D721Med (cell line): ENCODE data around the gene CGB1.
A peak's percentile ranks its signal among the peaks of the same experiment; 100 is the strongest.
"Not testable (repeated sequence)": the region's sequence is repeated elsewhere in the genome, so short reads cannot be mapped to it uniquely, and the experiment has no call there.

Source experiments
- DNase-seq: peaks from one replicate; pipeline ENCODE4 v3.0.0; 2011; ENCODE audit warnings: low spot score; ENCODE audit not compliant: insufficient read length
- FAIRE-seq: peaks from 2 replicates; lab custom pipeline; 2011; peaks lifted over from hg19 to GRCh38; lab: Jason Lieb, UNC
- TF ChIP-seq, protein P1 (sequence below): IDR thresholded peaks from 2 replicates; pipeline ENCODE4 v1.5.1; 2012; ENCODE audit warnings: mild to moderate bottlenecking, control low read depth; ENCODE audit not compliant: insufficient read depth; ENCODE audit errors: missing control alignments

CGB1 gene

DNA sequence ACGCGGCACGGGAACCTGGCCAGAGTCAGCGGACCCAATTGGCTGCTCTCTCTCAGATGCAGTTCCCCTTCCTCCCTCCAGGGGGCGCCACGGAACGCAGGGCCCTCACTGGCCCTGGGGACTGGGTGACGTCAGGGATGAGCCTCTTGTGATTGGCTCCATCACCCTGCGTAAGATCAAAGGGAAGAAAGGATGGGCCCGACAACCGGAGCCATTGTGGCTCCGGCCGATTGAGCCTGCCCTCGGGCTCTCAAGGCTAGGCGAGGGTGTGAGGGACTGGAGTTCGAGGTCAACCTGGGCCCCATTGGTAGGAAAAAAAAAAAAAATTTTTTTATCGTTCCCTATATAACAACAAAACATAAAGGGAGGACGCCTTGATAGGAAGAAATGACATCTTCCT, at the start of gene CGB1:
CGB1 (minus strand) TSS at position 81 of the 400 bp plus-strand sequence. CDS start 184 bp downstream, outside the sequence.
- FAIRE-seq, DNase-seq: not testable (repeated sequence)
- TF ChIP-seq, protein P1, sequence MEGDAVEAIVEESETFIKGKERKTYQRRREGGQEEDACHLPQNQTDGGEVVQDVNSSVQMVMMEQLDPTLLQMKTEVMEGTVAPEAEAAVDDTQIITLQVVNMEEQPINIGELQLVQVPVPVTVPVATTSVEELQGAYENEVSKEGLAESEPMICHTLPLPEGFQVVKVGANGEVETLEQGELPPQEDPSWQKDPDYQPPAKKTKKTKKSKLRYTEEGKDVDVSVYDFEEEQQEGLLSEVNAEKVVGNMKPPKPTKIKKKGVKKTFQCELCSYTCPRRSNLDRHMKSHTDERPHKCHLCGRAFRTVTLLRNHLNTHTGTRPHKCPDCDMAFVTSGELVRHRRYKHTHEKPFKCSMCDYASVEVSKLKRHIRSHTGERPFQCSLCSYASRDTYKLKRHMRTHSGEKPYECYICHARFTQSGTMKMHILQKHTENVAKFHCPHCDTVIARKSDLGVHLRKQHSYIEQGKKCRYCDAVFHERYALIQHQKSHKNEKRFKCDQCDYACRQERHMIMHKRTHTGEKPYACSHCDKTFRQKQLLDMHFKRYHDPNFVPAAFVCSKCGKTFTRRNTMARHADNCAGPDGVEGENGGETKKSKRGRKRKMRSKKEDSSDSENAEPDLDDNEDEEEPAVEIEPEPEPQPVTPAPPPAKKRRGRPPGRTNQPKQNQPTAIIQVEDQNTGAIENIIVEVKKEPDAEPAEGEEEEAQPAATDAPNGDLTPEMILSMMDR: peak; percentile 29

DNA sequence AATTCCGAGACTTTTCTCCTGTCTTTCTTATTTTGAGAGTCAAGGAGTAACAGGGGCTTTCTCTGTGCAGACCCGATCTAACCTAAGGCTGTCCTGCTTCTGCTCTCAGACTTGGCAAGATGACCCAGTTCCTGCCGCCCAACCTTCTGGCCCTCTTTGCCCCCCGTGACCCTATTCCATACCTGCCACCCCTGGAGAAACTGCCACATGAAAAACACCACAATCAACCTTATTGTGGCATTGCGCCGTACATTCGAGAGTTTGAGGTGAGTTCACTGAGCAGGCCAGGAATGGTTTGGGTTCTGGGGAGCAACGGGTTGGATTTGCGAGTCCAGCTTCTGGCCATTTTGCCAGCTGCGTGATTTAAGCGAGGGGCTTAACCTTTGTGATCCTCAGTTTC, 49.6 kb upstream of the CGB1 start:
- TF ChIP-seq, protein P1: no peak
- DNase-seq: no peak
- FAIRE-seq: no peak

DNA sequence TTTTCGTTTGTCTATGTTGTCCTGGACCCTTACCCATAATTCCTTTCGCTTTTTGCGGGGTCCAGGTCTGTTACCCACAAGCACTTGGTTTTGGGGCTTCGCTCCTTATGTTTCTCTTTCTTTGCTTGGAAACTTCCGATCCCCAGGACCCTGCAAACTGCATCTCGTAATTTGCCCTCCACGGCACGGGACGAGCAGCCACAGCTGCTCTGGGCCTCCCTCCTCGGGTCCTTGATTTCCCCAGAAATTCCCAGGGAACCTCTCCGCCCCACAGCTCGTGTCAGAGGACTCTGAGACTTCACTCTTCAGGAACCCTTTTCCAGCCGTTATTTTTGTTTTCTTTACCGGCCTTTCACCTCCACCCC, 49.2 kb upstream of the CGB1 start:
- TF ChIP-seq, protein P1: no peak
- no peak for FAIRE-seq
- no peak for DNase-seq

DNA sequence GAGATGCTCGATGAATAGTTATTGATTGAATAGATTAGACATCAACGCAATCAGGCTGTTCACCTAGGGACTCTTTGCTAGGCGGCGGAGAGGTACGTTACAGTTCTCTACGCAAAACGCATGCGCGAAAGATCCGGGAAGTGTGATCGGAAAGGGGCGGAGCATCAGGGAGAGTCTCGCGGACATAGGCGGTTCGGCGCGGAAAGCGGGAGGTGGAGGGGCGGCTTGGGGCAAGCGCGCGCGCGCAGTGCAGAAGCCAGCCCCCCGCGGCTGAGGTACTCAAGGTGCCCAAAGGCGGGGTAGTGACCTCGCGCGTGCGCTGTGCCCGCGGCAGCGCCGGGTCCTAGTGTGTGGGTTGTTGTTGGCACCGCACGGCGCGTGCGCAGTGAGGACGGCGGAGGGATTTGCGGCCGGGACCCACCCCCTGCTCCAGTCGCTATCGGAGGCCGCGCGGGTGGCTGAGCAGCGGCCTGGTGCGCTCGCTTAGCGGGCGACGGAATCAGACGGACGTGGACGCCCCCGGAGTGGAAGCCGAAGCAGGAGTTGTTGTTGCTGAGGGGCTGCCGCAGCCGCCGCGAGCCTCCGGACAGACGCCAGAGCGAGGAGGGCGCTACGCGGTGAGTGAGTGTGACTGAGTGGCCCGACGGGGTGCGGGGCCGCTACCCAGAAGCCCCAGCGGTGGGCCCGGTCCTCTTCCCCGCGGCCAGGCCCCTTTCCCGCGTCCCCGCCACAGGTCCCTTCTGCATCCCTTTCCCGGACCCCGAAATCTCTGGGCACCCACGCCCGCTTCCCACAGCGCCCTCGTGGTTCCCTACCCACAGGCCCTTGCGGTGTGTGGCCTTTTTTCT, 48.5 kb upstream of the CGB1 start, which contains the start of gene SNRNP70:
SNRNP70 (plus strand) TSS at position 432 of the 848 bp plus-strand sequence. CDS start 964 bp downstream, outside the sequence.
- DNase-seq (peak; percentile 99), FAIRE-seq (no peak)
- TF ChIP-seq, protein P1: no peak

DNA sequence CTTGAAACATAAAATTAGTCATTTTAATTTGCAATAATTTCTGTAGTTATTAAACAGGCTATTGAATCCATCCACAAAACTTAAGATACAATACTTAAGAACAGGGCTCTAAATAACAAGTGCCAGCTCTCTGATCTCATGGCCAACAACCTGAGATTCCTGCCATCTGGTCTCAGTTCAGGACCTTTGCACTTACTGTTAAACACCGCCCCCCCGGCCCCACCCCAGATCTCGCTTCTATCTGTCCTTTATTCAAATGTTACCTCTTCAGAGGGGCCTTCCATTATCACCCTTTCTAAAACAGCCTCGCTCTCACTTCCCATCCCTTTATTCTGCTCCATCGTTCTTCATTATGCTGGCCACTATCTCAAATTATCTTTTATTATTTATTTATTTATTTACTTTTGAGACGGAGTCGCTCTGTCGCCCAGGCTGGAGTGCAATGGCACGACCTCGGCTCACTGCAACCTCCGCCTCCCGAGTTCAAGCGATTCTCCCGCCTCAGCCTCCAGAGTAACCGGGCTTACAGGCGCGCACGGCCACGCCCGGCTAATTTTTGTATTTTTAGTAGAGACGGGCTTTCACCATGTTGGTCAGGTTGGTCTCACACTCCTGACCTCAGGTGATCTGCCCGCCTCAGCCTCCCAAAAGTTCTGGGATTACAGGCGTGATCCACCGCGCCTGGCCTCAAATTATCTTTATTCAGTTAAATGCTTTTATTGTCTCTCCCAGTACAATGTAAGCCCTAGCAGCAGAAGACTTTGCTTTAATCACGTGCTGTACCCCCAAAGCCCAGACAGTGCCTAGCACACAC, 47.7 kb upstream of the CGB1 start:
- FAIRE-seq: no peak
- TF ChIP-seq, protein P1: no peak
- no peak for DNase-seq

- TF ChIP-seq, protein P1: no peak
- DNase-seq (no peak), FAIRE-seq (no peak)
Measured at GRCh38 chr19:49081273-49081672, 44.6 kb upstream of the CGB1 start.

DNA sequence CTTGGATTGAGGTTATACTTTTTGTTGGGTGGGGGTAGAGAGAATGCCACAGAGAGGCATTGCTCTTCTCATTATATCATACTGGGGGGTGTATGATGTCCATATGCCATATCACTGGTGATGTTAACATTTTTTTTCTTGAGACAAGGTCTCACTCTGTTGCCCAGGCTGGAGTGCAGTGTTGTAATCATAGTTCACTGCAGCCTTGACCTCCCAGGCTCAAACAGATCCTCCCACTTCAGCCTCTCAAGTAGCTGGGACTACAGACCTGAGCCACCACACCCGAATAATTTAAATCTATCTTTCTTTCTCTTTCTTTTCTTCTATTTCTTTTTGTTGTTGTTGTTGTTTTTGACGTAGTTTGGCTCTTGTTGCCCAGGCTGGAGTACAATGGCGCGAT, 43.7 kb upstream of the CGB1 start:
- TF ChIP-seq, protein P1: no peak
- FAIRE-seq: no peak

More for the DNA sequence above, 43.7 kb upstream of the CGB1 start:
- no peak for DNase-seq
